NT2/D1 (cell line): ENCODE measurements around the gene PANK1.

ENCODE experiments used
- SUZ12 ChIP-seq: IDR thresholded peaks from 2 replicates; pipeline ENCODE4 v1.6.1; 2011; ENCODE audit not compliant: insufficient read length, insufficient read depth; ENCODE audit errors: extremely low read depth
- YY1 ChIP-seq: IDR thresholded peaks from 2 replicates; pipeline ENCODE4 v1.6.1; 2011; ENCODE audit not compliant: insufficient read length, insufficient read depth
- ZNF274 ChIP-seq: IDR thresholded peaks from 2 replicates; pipeline ENCODE4 v1.6.1; 2011; ENCODE audit warnings: mild to moderate bottlenecking, low read depth, low read length

GRCh38 chr10:89664203-89664602, 19.2 kb upstream of the PANK1 start:
- TF ChIP-seq YY1 (no peak), ZNF274 (no peak), SUZ12 (no peak)
